Smooth muscle cell (in vitro differentiated cells): ENCODE results near the gene QRICH2. TPM values are rescaled to one million over a fixed set of nuclear protein-coding genes. Genes with fewer than 3 reads are reported as not detected.
A peak's percentile ranks its signal among the peaks of the same experiment; 100 is the strongest.

Experiments
- DNase-seq: peaks from one replicate; lab custom pipeline; 2025; ENCODE audit not compliant: unreplicated experiment; lab: John Stamatoyannopoulos, UW
- H2AFZ ChIP-seq: fragments of 200-600 bp; sonication (generic); 2 replicates; pipeline ENCODE4 v1.6.0; 2016; ENCODE audit warnings: antibody characterized with exemption, low read depth, mild to moderate bottlenecking
- H3F3A ChIP-seq: fragments of 200-600 bp; sonication (generic); 2 replicates; pipeline ENCODE4 v1.6.0; 2017; ENCODE audit warnings: antibody characterized with exemption, low read depth
- H3K27ac ChIP-seq: fragments of 200-600 bp; sonication (generic); 2 replicates; pipeline ENCODE4 v1.5.1; 2016; ENCODE audit warnings: low read depth, mild to moderate bottlenecking
- H3K27me3 ChIP-seq: fragments of 200-600 bp; sonication (generic); 2 replicates; pipeline ENCODE4 v1.6.1; 2016; ENCODE audit warnings: low read depth, mild to moderate bottlenecking
- H3K36me3 ChIP-seq: fragments of 200-600 bp; sonication (generic); 2 replicates; pipeline ENCODE4 v1.5.1; 2016; ENCODE audit warnings: low read depth
- H3K4me1 ChIP-seq: fragments of 200-600 bp; sonication (generic); 2 replicates; pipeline ENCODE4 v1.5.1; 2016; ENCODE audit warnings: low read depth
- H3K4me2 ChIP-seq: fragments of 200-600 bp; sonication (generic); 2 replicates; pipeline ENCODE4 v1.6.0; 2016; ENCODE audit warnings: mild to moderate bottlenecking
- H3K4me3 ChIP-seq: fragments of 200-600 bp; sonication (generic); 2 replicates; pipeline ENCODE4 v1.5.1; 2016; ENCODE audit warnings: mild to moderate bottlenecking
- H3K79me2 ChIP-seq: fragments of 200-600 bp; sonication (generic); 2 replicates; pipeline ENCODE4 v1.6.0; 2016; ENCODE audit warnings: low read depth, mild to moderate bottlenecking
- H3K9ac ChIP-seq: fragments of 200-600 bp; sonication (generic); 2 replicates; pipeline ENCODE4 v1.6.0; 2016; ENCODE audit warnings: low read depth
- H3K9me3 ChIP-seq: fragments of 200-600 bp; sonication (generic); replicated peaks from 2 replicates; pipeline ENCODE4 v1.5.1; 2016; ENCODE audit warnings: low read depth
- H4K20me1 ChIP-seq: fragments of 200-600 bp; sonication (generic); 2 replicates; pipeline ENCODE4 v1.6.0; 2016; ENCODE audit warnings: low read depth
- WGBS: methylation state at CpG from one replicate; pipeline ENCODE4 v1.1.7; 2016; ENCODE audit warnings: low lambda C conversion rate; 5-methylcytosine and 5-hydroxymethylcytosine counted together
- polyA plus RNA-seq: library from polyadenylated mRNA; unstranded; fragments of >200 nt; fragmentation: Nextera tagmentation; extraction: Ambion mirVana; gene quantifications from 2 replicates; pipeline ENCODE4 v1.2.1, GENCODE V29; 2016
- total RNA-seq: library from RNA; depleted of rRNA; stranded (reverse); fragments of >200 nt; gene quantifications from 2 replicates; pipeline ENCODE4 v1.2.3, GENCODE V29; 2014
- TF ChIP-seq, protein P1 (sequence below): fragments of 200-600 bp; sonication (generic); IDR thresholded peaks from 2 replicates; pipeline ENCODE4 v1.5.1; 2017; ENCODE audit warnings: borderline replicate concordance, mild to moderate bottlenecking, antibody characterized with exemption; ENCODE audit not compliant: insufficient read depth, poor library complexity, severe bottlenecking

QRICH2 gene
- total and polyA plus RNA-seq, 2 experiments from 2014 or later: 1.2 to 1.5 TPM

DNA sequence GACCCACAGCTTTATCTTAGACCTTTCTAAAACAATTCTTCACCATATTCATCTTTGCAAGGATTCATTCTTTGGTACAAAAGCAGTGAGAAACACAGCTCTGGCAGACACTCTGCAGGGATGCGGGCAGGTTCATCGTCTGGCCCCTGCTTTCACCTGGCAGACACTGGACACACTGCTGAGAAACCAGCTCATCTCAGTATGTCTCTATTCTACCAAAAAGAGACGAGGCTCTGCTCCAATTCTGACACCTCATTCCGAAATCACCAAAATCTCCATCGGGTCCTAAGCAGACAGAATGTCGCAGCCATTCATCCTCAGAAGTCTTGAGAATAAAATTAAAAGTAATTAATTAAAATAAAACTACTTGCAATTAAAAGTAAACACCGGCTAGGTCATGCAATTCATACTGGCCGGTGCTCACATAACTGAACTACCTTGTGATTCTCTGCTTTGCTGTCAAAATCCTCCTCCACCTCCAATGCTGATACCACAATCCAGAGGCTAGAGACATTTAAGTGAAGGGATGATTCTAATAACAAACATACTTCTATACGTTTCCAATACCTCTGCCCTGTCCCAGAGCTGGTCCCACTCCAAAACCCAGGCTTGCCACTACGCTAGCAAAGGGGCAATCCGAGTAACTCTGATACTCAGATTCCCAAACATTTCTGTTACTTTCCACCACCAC lies 69.1 kb downstream of the QRICH2 start:
- H4K20me1 ChIP-seq: no peaks in the 10 kb centered on the region
- no peak overlapping the region for H3K9ac ChIP-seq
- peaks cover 7% of the 10 kb centered on the region for H3K4me1 ChIP-seq
- no peaks in the 10 kb centered on the region for H3F3A ChIP-seq
- H3K36me3 ChIP-seq: no peaks in the 10 kb centered on the region
- H3K4me3 ChIP-seq: peak overlapping the region; percentile 8
- no peak for DNase-seq
- H3K4me2 ChIP-seq: no peak overlapping the region
- no peaks in the 10 kb centered on the region for H3K79me2 ChIP-seq
- no peak overlapping the region for H2AFZ ChIP-seq
- TF ChIP-seq, protein P1, sequence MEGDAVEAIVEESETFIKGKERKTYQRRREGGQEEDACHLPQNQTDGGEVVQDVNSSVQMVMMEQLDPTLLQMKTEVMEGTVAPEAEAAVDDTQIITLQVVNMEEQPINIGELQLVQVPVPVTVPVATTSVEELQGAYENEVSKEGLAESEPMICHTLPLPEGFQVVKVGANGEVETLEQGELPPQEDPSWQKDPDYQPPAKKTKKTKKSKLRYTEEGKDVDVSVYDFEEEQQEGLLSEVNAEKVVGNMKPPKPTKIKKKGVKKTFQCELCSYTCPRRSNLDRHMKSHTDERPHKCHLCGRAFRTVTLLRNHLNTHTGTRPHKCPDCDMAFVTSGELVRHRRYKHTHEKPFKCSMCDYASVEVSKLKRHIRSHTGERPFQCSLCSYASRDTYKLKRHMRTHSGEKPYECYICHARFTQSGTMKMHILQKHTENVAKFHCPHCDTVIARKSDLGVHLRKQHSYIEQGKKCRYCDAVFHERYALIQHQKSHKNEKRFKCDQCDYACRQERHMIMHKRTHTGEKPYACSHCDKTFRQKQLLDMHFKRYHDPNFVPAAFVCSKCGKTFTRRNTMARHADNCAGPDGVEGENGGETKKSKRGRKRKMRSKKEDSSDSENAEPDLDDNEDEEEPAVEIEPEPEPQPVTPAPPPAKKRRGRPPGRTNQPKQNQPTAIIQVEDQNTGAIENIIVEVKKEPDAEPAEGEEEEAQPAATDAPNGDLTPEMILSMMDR: no peak
- H3K27ac ChIP-seq: no peak overlapping the region
- peaks cover 42% of the 10 kb centered on the region for H3K27me3 ChIP-seq
- H3K9me3 ChIP-seq: no peaks in the 10 kb centered on the region
- WGBS: 76% methylated on average over 11 of the region's 11 CpGs

DNA sequence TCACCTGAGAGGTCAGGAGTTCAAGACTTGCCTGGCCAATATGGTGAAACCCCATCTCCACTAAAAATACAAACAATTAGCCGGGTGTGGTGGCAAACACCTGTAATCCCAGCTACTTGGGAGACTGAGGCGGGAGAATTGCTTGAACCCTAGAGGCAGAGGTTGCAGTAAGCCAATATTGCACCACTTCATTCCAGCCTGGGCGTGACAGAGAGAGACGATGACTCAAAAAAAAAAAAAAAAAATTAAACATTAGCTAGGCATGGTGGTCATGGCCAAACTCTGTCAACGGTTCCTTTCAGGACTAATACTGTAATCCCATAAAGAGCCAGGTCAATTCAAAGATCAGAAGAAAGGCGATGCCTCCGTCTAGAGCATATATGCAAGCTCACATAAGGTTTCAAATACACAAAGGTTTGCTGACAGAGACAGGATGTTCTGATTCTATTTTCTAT lies 70.2 kb downstream of the QRICH2 start:
- H3K4me1 ChIP-seq: peaks cover 7% of the 10 kb centered on the region
- no peaks in the 10 kb centered on the region for H3F3A ChIP-seq
- DNase-seq: no peak
- WGBS: 84% methylated on average over 7 of the region's 7 CpGs
- H3K4me3 ChIP-seq: no peak overlapping the region
- peaks cover 32% of the 10 kb centered on the region for H3K27me3 ChIP-seq
- no peak overlapping the region for H3K4me2 ChIP-seq
- no peaks in the 10 kb centered on the region for H3K9me3 ChIP-seq
- no peaks in the 10 kb centered on the region for H3K36me3 ChIP-seq
- TF ChIP-seq, protein P1: no peak
- no peak overlapping the region for H2AFZ ChIP-seq
- H3K9ac ChIP-seq: no peak overlapping the region
- no peak overlapping the region for H3K27ac ChIP-seq
- no peaks in the 10 kb centered on the region for H3K79me2 ChIP-seq
- no peaks in the 10 kb centered on the region for H4K20me1 ChIP-seq

DNA sequence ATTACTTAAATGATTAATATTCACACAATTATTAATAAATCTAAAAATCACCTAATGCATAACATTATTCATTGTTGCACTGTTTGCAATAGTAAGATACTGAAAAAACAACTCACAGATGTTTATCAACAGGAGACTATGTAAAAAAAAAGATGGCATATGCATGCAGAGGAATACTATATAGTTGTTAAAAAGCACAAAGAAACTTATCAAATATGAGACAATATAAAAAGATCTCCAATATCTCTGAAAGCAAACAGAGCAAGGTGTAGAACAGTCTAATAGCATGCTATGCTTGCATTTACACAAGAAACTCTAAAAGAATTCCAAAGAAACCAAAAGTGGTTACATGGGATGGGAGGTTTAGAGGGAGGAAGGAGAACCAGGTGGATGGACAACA lies 71.5 kb downstream of the QRICH2 start:
- Histone ChIP-seq H2AFZ (no peak overlapping the region), H3K27ac (no peak overlapping the region), H3K9me3 (no peaks in the 10 kb centered on the region), H3K4me1 (peaks cover 7% of the 10 kb centered on the region), H3K36me3 (no peaks in the 10 kb centered on the region), H3K9ac (no peak overlapping the region), H3K4me3 (no peak overlapping the region), H4K20me1 (no peaks in the 10 kb centered on the region), H3F3A (no peaks in the 10 kb centered on the region), H3K27me3 (peaks cover 20% of the 10 kb centered on the region), H3K4me2 (no peak overlapping the region), H3K79me2 (no peaks in the 10 kb centered on the region)
- DNase-seq: no peak
- TF ChIP-seq, protein P1: no peak

DNA sequence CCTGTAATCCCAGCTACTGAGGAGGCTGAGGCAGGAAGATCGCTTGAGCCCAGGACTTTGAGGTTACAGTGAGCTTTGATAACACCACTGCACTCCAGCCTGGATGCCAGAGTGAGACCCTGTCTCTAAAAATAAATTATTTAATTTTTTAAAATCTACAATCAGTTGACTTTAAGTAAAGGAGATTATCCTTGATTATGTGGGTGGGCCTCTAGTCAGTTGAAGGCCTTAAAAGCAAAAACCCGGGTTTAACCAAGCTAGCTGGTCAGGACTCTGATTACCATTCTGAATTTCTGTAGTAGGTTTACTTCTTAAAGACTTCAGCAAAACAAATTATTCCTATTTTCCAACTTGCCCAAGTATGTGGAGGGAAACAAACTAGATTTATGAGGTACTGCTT lies 72.2 kb downstream of the QRICH2 start:
- no peaks in the 10 kb centered on the region for H3K9me3 ChIP-seq
- H3K4me3 ChIP-seq: no peak overlapping the region
- H3F3A ChIP-seq: no peaks in the 10 kb centered on the region
- peaks cover 1% of the 10 kb centered on the region for H3K4me1 ChIP-seq
- H3K79me2 ChIP-seq: no peaks in the 10 kb centered on the region
- TF ChIP-seq, protein P1: no peak
- H3K4me2 ChIP-seq: no peak overlapping the region
- no peak overlapping the region for H3K9ac ChIP-seq
- H2AFZ ChIP-seq: no peak overlapping the region
- no peaks in the 10 kb centered on the region for H4K20me1 ChIP-seq
- peaks cover 20% of the 10 kb centered on the region for H3K27me3 ChIP-seq
- 46% methylated on average over 2 of the region's 2 CpGs for WGBS
- no peak overlapping the region for H3K27ac ChIP-seq
- no peak for DNase-seq
- H3K36me3 ChIP-seq: no peaks in the 10 kb centered on the region
